GM18870 (cell line): ENCODE measurements around the gene MACROD2.

ENCODE experiments used
- ATAC-seq: cut with Tn5 transposase; IDR thresholded peaks from one replicate; pipeline ENCODE4 v1.9.1; 2021; ENCODE audit warnings: moderate library complexity; ENCODE audit not compliant: unreplicated experiment

The MACROD2 gene

GRCh38 chr20:15619341-15619740, 1624.0 kb downstream of the MACROD2 start:
- ATAC-seq, result no peak

GRCh38 chr20:15619816-15620215, 1624.5 kb downstream of the MACROD2 start:
- no peak for ATAC-seq

- ATAC-seq, result no peak
Measured at GRCh38 chr20:15622368-15622767, 1627.1 kb downstream of the MACROD2 start.

- ATAC-seq, result no peak
Measured at GRCh38 chr20:15623215-15623614, 1627.9 kb downstream of the MACROD2 start.

- no peak for ATAC-seq
Measured at GRCh38 chr20:15625981-15626380, 1630.7 kb downstream of the MACROD2 start.

GRCh38 chr20:15627089-15627488, 1631.8 kb downstream of the MACROD2 start:
- ATAC-seq, result no peak

- ATAC-seq, result no peak
Measured at GRCh38 chr20:15627501-15627903, 1632.2 kb downstream of the MACROD2 start.

- ATAC-seq, result no peak
Measured at GRCh38 chr20:15628851-15629353, 1633.6 kb downstream of the MACROD2 start.

- ATAC-seq, result no peak
Measured at GRCh38 chr20:15630360-15630759, 1635.0 kb downstream of the MACROD2 start.

- ATAC-seq, result no peak
Measured at GRCh38 chr20:15632680-15633079, 1637.4 kb downstream of the MACROD2 start.

- ATAC-seq, result no peak
Measured at GRCh38 chr20:15634102-15634501, 1638.8 kb downstream of the MACROD2 start.

GRCh38 chr20:15637546-15637945, 1642.2 kb downstream of the MACROD2 start:
- ATAC-seq, result no peak

- no peak for ATAC-seq
Measured at GRCh38 chr20:15637950-15638754, 1642.8 kb downstream of the MACROD2 start.

- no peak for ATAC-seq
Measured at GRCh38 chr20:15638816-15639215, 1643.5 kb downstream of the MACROD2 start.

- ATAC-seq, result no peak
Measured at GRCh38 chr20:15639839-15640238, 1644.5 kb downstream of the MACROD2 start.

GRCh38 chr20:15642109-15642508, 1646.8 kb downstream of the MACROD2 start:
- ATAC-seq, result no peak

- no peak for ATAC-seq
Measured at GRCh38 chr20:15642676-15643075, 1647.4 kb downstream of the MACROD2 start.

GRCh38 chr20:15643713-15644112, 1648.4 kb downstream of the MACROD2 start:
- no peak for ATAC-seq

GRCh38 chr20:15645816-15646215, 1650.5 kb downstream of the MACROD2 start:
- ATAC-seq, result no peak

GRCh38 chr20:15653396-15654207, 1658.3 kb downstream of the MACROD2 start:
- ATAC-seq, result no peak

GRCh38 chr20:15654208-15654649, 1658.9 kb downstream of the MACROD2 start:
- ATAC-seq, result peak; percentile 99
